ENCODE data around the gene MSMP.

Gene MSMP

GRCh38 chr9:35746583-35746982 lies 7.5 kb downstream of the MSMP start:
- no peak for DNase-seq (ENCODE audit: insufficient read length, low spot score)
- no peak for FAIRE-seq

- no peak for DNase-seq (ENCODE audit: insufficient read length, low spot score)
Observed at GRCh38 chr9:35745569-35745968, 8.5 kb downstream of the MSMP start.

GRCh38 chr9:35743880-35744518 lies 10.1 kb downstream of the MSMP start:
- FAIRE-seq (no peak), DNase-seq (ENCODE audit: insufficient read length, low spot score) (no peak)

More at GRCh38 chr9:35745569-35745968, 8.5 kb downstream of the MSMP start:
- FAIRE-seq: no peak

GRCh38 chr9:35743452-35743851 lies 10.6 kb downstream of the MSMP start:
- no peak for FAIRE-seq
- no peak for DNase-seq (ENCODE audit: insufficient read length, low spot score)

- FAIRE-seq (no peak), DNase-seq (ENCODE audit: insufficient read length, low spot score) (no peak)
Observed at GRCh38 chr9:35741740-35742139, 12.3 kb downstream of the MSMP start.

GRCh38 chr9:35740243-35740642 lies 13.8 kb downstream of the MSMP start:
- DNase-seq (ENCODE audit: insufficient read length, low spot score) (no peak), FAIRE-seq (no peak)

- DNase-seq (ENCODE audit: insufficient read length, low spot score) (no peak), FAIRE-seq (no peak)
Observed at GRCh38 chr9:35738924-35739323, 15.2 kb downstream of the MSMP start.

GRCh38 chr9:35738186-35738585 lies 15.9 kb downstream of the MSMP start:
- no peak for DNase-seq (ENCODE audit: insufficient read length, low spot score)
- no peak for FAIRE-seq

- no peak for FAIRE-seq
- no peak for DNase-seq (ENCODE audit: insufficient read length, low spot score)
Observed at GRCh38 chr9:35737143-35737542, 16.9 kb downstream of the MSMP start.

GRCh38 chr9:35736201-35736633 lies 17.9 kb downstream of the MSMP start:
- FAIRE-seq (no peak), DNase-seq (ENCODE audit: insufficient read length, low spot score) (peak; percentile 42)

- no peak for FAIRE-seq
- DNase-seq (ENCODE audit: insufficient read length, low spot score): no peak
Observed at GRCh38 chr9:35734096-35734495, 20.0 kb downstream of the MSMP start.

- no peak for FAIRE-seq
- DNase-seq (ENCODE audit: insufficient read length, low spot score): peak; percentile 35
Observed at GRCh38 chr9:35732800-35733541, 21.1 kb downstream of the MSMP start.

GRCh38 chr9:35732185-35732799 lies 21.8 kb downstream of the MSMP start, which contains the start of the genes CREB3 and TLN1:
TSS of gene CREB3 (plus strand) at chr9:35732666. CDS start at chr9:35732773, 107 bp downstream.
TSS of gene TLN1 (minus strand) at chr9:35732195. CDS start at chr9:35725694, 6,501 bp downstream.
- DNase-seq (ENCODE audit: insufficient read length, low spot score) (peak; percentile 84), FAIRE-seq (no peak)

GRCh38 chr9:35731415-35732184 lies 22.5 kb downstream of the MSMP start:
- DNase-seq (ENCODE audit: insufficient read length, low spot score) (no peak), FAIRE-seq (no peak)

GRCh38 chr9:35730486-35730854 lies 23.6 kb downstream of the MSMP start:
- FAIRE-seq (no peak), DNase-seq (ENCODE audit: insufficient read length, low spot score) (no peak)

GRCh38 chr9:35729700-35730485 lies 24.2 kb downstream of the MSMP start:
- DNase-seq (ENCODE audit: insufficient read length, low spot score) (peak; percentile 63), FAIRE-seq (no peak)

- FAIRE-seq (no peak), DNase-seq (ENCODE audit: insufficient read length, low spot score) (no peak)
Observed at GRCh38 chr9:35729101-35729500, 25.0 kb downstream of the MSMP start.

GRCh38 chr9:35728041-35728971 lies 25.8 kb downstream of the MSMP start:
- DNase-seq (ENCODE audit: insufficient read length, low spot score) (peak; percentile 53), FAIRE-seq (no peak)

- DNase-seq (ENCODE audit: insufficient read length, low spot score) (no peak), FAIRE-seq (no peak)
Observed at GRCh38 chr9:35727676-35728040, 26.4 kb downstream of the MSMP start.
